NCI-H2171 (cell line): ENCODE data around the gene TTPAL.

ENCODE experiments used
- DNase-seq: peaks from one replicate; lab custom pipeline; 2025; lab: John Stamatoyannopoulos, UW

The TTPAL gene

GRCh38 chr20:44475694-44476560 is at the start of gene TTPAL:
Gene TTPAL, plus strand, starts transcription at chr20:44475874. Its CDS starts 4,126 bp downstream, at chr20:44480000.
- peak; percentile 96 for DNase-seq

- no peak for DNase-seq
Observed at GRCh38 chr20:44425923-44426322, 49.8 kb upstream of the TTPAL start.

GRCh38 chr20:44426879-44427790 is 48.5 kb upstream of the TTPAL start:
- no peak for DNase-seq

- DNase-seq = no peak
Observed at GRCh38 chr20:44427804-44428173, 47.9 kb upstream of the TTPAL start.

- DNase-seq = no peak
Observed at GRCh38 chr20:44428174-44429016, 47.3 kb upstream of the TTPAL start.

GRCh38 chr20:44429017-44429339 is 46.7 kb upstream of the TTPAL start:
- no peak for DNase-seq

- DNase-seq = no peak
Observed at GRCh38 chr20:44429419-44430269, 46.0 kb upstream of the TTPAL start.

- DNase-seq = no peak
Observed at GRCh38 chr20:44430270-44431065, 45.2 kb upstream of the TTPAL start.

GRCh38 chr20:44431118-44431501 is 44.6 kb upstream of the TTPAL start:
- DNase-seq = no peak

- no peak for DNase-seq
Observed at GRCh38 chr20:44431502-44432234, 44.0 kb upstream of the TTPAL start.

- no peak for DNase-seq
Observed at GRCh38 chr20:44432618-44433577, 42.8 kb upstream of the TTPAL start.

GRCh38 chr20:44433751-44434538 is 41.7 kb upstream of the TTPAL start:
- no peak for DNase-seq

GRCh38 chr20:44435630-44436335 is 39.9 kb upstream of the TTPAL start:
- no peak for DNase-seq

GRCh38 chr20:44436393-44436792 is 39.3 kb upstream of the TTPAL start:
- no peak for DNase-seq

GRCh38 chr20:44437497-44437896 is 38.2 kb upstream of the TTPAL start:
- no peak for DNase-seq

- no peak for DNase-seq
Observed at GRCh38 chr20:44438782-44439181, 36.9 kb upstream of the TTPAL start.

- no peak for DNase-seq
Observed at GRCh38 chr20:44439318-44439717, 36.4 kb upstream of the TTPAL start.
